HEK293 (cell line): ENCODE data around the gene IL17B.

Experiments
- CTCF ChIA-PET: fragments of 350-600 bp; formaldehyde crosslinking; extraction: SDS; loops from one replicate; lab custom pipeline; 2021; ENCODE audit warnings: antibody characterized with exemption; lab: Yijun Ruan, JAX
- POLR2A ChIA-PET: fragments of 300-600 bp; formaldehyde crosslinking; extraction: SDS; loops from one replicate; lab custom pipeline; 2020; ENCODE audit warnings: antibody characterized with exemption, inconsistent platforms; lab: Yijun Ruan, JAX
- H3K27ac ChIP-seq: fragments of 200-500 bp; sonication (Bioruptor generic); 2 replicates; pipeline ENCODE4 v1.5.1; 2014; ENCODE audit warnings: low read depth, low read length, control low read depth, inconsistent platforms; ENCODE audit errors: extremely low read depth
- H3K36me3 ChIP-seq, 2 experiments: fragments of 200-500 bp in 1 of 2; sonication (Bioruptor generic) in 1 of 2; 1 replicate in 1 of 2; 2 replicates in 1 of 2; pipeline ENCODE4 v1.5.1; 2014 to 2017; ENCODE audit warnings: inconsistent platforms in 2 of 2, low read length in 2 of 2; ENCODE audit not compliant: control insufficient read depth in 2 of 2, insufficient read depth in 1 of 2
- H3K4me1 ChIP-seq: fragments of 200-500 bp; sonication (Bioruptor generic); 2 replicates; pipeline ENCODE4 v1.5.1; 2014; ENCODE audit warnings: mild to moderate bottlenecking, low read length, inconsistent platforms; ENCODE audit not compliant: control insufficient read depth, insufficient read depth
- H3K4me3 ChIP-seq: 2 replicates; pipeline ENCODE4 v1.5.1; 2011; ENCODE audit warnings: low read depth, mild to moderate bottlenecking, control low read depth, low read length, moderate library complexity
- H3K9me3 ChIP-seq: fragments of 200-500 bp; sonication (Bioruptor generic); 2 replicates; pipeline ENCODE4 v1.5.1; 2014; ENCODE audit warnings: low read depth, low read length, inconsistent platforms; ENCODE audit not compliant: control insufficient read depth, insufficient read depth
- CTCF ChIP-seq: fragments of 450-650 bp; formaldehyde crosslinking; IDR thresholded peaks from 2 replicates; pipeline ENCODE4 v1.5.1; 2016; ENCODE audit warnings: missing biosample characterization, missing genetic modification characterization
- GFI1B ChIP-seq: fragments of 450-650 bp; formaldehyde crosslinking; IDR thresholded peaks from 2 replicates; pipeline ENCODE4 v1.5.1; 2016; ENCODE audit warnings: missing biosample characterization, missing genetic modification characterization
- KLF1 ChIP-seq: fragments of 450-650 bp; formaldehyde crosslinking; IDR thresholded peaks from 2 replicates; pipeline ENCODE4 v1.5.1; 2016; ENCODE audit warnings: missing biosample characterization, missing genetic modification characterization
- KLF16 ChIP-seq: fragments of 450-650 bp; formaldehyde crosslinking; IDR thresholded peaks from 2 replicates; pipeline ENCODE4 v1.5.1; 2017; ENCODE audit warnings: missing biosample characterization, missing genetic modification characterization
- KLF8 ChIP-seq: fragments of 450-650 bp; formaldehyde crosslinking; IDR thresholded peaks from 2 replicates; pipeline ENCODE4 v1.5.1; 2016; ENCODE audit warnings: missing biosample characterization, missing genetic modification characterization
- PRDM1 ChIP-seq: fragments of 450-650 bp; formaldehyde crosslinking; IDR thresholded peaks from 2 replicates; pipeline ENCODE4; 2016; ENCODE audit warnings: missing biosample characterization, missing genetic modification characterization
- PRDM6 ChIP-seq: fragments of 450-650 bp; formaldehyde crosslinking; IDR thresholded peaks from 2 replicates; pipeline ENCODE4 v1.5.1; 2017; ENCODE audit warnings: missing biosample characterization, missing genetic modification characterization
- SCRT2 ChIP-seq: fragments of 450-650 bp; formaldehyde crosslinking; IDR thresholded peaks from 2 replicates; pipeline ENCODE4 v1.5.1; 2016; ENCODE audit warnings: missing biosample characterization, missing genetic modification characterization
- ZIC2 ChIP-seq: fragments of 450-650 bp; formaldehyde crosslinking; IDR thresholded peaks from 2 replicates; pipeline ENCODE4 v1.5.1; 2016; ENCODE audit warnings: missing biosample characterization, missing genetic modification characterization
- ZNF157 ChIP-seq: fragments of 450-650 bp; formaldehyde crosslinking; IDR thresholded peaks from 2 replicates; pipeline ENCODE4 v1.5.1; 2016; ENCODE audit warnings: missing biosample characterization, missing genetic modification characterization
- ZNF292 ChIP-seq: fragments of 450-650 bp; formaldehyde crosslinking; IDR thresholded peaks from 2 replicates; pipeline ENCODE4 v1.5.1; 2016; ENCODE audit warnings: low read depth, missing biosample characterization, missing genetic modification characterization, borderline replicate concordance
- ZNF341 ChIP-seq: fragments of 450-650 bp; formaldehyde crosslinking; IDR thresholded peaks from 2 replicates; pipeline ENCODE4; 2016; ENCODE audit warnings: low read depth, missing biosample characterization, missing genetic modification characterization
- ZNF350 ChIP-seq: fragments of 450-650 bp; formaldehyde crosslinking; IDR thresholded peaks from 2 replicates; pipeline ENCODE4 v1.5.0; 2017; ENCODE audit warnings: missing biosample characterization, mild to moderate bottlenecking, missing genetic modification characterization
- ZNF354C ChIP-seq: fragments of 450-650 bp; formaldehyde crosslinking; IDR thresholded peaks from 2 replicates; pipeline ENCODE4 v1.5.1; 2016; ENCODE audit warnings: missing biosample characterization, missing genetic modification characterization, low read depth, borderline replicate concordance
- ZNF394 ChIP-seq: fragments of 450-650 bp; formaldehyde crosslinking; IDR thresholded peaks from 2 replicates; pipeline ENCODE4 v1.5.1; 2016; ENCODE audit warnings: missing biosample characterization, missing genetic modification characterization, mild to moderate bottlenecking, moderate library complexity, borderline replicate concordance
- ZNF530 ChIP-seq: fragments of 450-650 bp; formaldehyde crosslinking; IDR thresholded peaks from 2 replicates; pipeline ENCODE4 v1.5.1; 2016; ENCODE audit warnings: low read depth, missing biosample characterization, missing genetic modification characterization
- ZNF560 ChIP-seq: fragments of 450-650 bp; formaldehyde crosslinking; IDR thresholded peaks from 2 replicates; pipeline ENCODE4 v1.5.1; 2017; ENCODE audit warnings: missing biosample characterization, missing genetic modification characterization, borderline replicate concordance
- ZNF561 ChIP-seq: fragments of 450-650 bp; IDR thresholded peaks from 2 replicates; pipeline ENCODE4 v1.5.1; 2018; ENCODE audit warnings: missing biosample characterization, missing genetic modification characterization, borderline replicate concordance
- ZNF692 ChIP-seq: fragments of 450-650 bp; formaldehyde crosslinking; IDR thresholded peaks from 2 replicates; pipeline ENCODE4 v1.5.1; 2016; ENCODE audit warnings: missing biosample characterization, missing genetic modification characterization
- ZNF704 ChIP-seq: fragments of 450-650 bp; formaldehyde crosslinking; IDR thresholded peaks from 2 replicates; pipeline ENCODE4 v1.5.1; 2016; ENCODE audit warnings: missing biosample characterization, missing genetic modification characterization
- TF ChIP-seq, protein P1 (sequence below): fragments of 450-650 bp; formaldehyde crosslinking; conservative IDR thresholded peaks from 2 replicates; pipeline ENCODE4 v1.5.1; 2016; ENCODE audit warnings: low read depth, missing biosample characterization, missing genetic modification characterization
- TF ChIP-seq, protein P2 (sequence below): fragments of 450-650 bp; formaldehyde crosslinking; IDR thresholded peaks from 2 replicates; pipeline ENCODE4 v1.5.1; 2017; ENCODE audit warnings: missing biosample characterization, missing genetic modification characterization

Gene IL17B

DNA sequence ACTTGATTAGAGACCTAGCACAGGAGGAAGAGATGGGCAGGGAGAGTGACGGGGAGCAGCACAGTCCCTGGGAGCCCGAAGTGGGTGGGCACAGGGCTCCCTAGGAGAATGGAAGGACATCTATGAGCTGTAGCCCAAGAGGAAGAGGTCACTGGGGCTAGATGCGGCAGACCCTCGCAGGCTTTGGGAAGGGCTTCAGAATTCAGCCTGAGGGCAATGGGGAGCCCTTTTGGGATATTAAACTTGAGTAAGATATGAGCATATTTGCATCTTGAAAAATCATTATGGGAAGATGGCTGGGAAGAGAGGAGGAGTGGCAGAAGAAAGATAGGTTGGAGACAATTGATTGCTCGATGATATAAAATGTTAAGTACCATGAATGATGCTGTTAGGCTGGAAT lies 48.9 kb upstream of the IL17B start (continued):
- TF ChIP-seq ZNF704 (no peak), ZNF530 (tag by site-specific recombination) (no peak), ZNF341 (no peak), ZNF354C (tag by site-specific recombination) (no peak)

DNA sequence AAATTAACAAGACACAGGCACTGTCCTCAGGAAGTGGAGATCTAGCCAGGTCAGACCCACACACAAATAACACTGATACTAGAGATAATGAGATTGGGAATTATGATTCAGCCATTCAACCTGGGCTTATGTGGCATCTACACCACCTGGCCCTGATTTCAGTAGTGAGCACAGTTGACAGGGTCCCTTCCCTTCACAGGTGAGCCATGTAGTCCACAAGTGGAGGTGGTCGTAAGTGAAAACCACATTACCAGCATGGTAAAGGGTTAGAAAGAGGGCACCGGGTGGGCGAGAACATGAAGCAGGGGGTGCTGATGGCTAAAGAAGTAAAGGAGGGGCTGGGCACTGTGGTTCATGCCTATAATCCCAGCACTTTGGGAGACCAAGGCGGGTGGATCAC lies 48.3 kb upstream of the IL17B start:
- ChIA-PET CTCF (interaction anchor here (0.7 to 9.6 kb wide), 2 partner anchors 43 to 139 kb away, joined by 3 to 205 read pairs; partner anchors contain the start of gene IL17B), POLR2A (no interaction called here)
- no peak overlapping the region for H3K4me3 ChIP-seq
- H3K4me1 ChIP-seq = no peaks in the 10 kb centered on the region
- H3K9me3 ChIP-seq = no peaks in the 10 kb centered on the region
- no peak for TF ChIP-seq ZNF560 (tag by site-specific recombination)
- no peak for TF ChIP-seq SCRT2
- TF ChIP-seq, protein P1, sequence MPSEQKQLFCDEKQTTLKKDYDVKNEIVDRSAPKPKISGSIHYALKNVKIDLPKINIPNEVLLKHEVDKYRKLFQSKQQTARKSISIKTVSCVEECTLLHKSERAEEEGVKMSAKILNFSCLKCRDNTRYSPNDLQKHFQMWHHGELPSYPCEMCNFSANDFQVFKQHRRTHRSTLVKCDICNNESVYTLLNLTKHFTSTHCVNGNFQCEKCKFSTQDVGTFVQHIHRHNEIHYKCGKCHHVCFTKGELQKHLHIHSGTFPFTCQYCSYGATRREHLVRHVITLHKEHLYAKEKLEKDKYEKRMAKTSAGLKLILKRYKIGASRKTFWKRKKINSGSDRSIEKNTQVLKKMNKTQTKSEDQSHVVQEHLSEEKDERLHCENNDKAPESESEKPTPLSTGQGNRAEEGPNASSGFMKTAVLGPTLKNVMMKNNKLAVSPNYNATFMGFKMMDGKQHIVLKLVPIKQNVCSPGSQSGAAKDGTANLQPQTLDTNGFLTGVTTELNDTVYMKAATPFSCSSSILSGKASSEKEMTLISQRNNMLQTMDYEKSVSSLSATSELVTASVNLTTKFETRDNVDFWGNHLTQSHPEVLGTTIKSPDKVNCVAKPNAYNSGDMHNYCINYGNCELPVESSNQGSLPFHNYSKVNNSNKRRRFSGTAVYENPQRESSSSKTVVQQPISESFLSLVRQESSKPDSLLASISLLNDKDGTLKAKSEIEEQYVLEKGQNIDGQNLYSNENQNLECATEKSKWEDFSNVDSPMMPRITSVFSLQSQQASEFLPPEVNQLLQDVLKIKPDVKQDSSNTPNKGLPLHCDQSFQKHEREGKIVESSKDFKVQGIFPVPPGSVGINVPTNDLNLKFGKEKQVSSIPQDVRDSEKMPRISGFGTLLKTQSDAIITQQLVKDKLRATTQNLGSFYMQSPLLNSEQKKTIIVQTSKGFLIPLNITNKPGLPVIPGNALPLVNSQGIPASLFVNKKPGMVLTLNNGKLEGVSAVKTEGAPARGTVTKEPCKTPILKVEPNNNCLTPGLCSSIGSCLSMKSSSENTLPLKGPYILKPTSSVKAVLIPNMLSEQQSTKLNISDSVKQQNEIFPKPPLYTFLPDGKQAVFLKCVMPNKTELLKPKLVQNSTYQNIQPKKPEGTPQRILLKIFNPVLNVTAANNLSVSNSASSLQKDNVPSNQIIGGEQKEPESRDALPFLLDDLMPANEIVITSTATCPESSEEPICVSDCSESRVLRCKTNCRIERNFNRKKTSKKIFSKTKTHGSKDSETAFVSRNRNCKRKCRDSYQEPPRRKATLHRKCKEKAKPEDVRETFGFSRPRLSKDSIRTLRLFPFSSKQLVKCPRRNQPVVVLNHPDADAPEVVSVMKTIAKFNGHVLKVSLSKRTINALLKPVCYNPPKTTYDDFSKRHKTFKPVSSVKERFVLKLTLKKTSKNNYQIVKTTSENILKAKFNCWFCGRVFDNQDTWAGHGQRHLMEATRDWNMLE (tag by site-specific recombination) = no peak
- TF ChIP-seq, protein P2, sequence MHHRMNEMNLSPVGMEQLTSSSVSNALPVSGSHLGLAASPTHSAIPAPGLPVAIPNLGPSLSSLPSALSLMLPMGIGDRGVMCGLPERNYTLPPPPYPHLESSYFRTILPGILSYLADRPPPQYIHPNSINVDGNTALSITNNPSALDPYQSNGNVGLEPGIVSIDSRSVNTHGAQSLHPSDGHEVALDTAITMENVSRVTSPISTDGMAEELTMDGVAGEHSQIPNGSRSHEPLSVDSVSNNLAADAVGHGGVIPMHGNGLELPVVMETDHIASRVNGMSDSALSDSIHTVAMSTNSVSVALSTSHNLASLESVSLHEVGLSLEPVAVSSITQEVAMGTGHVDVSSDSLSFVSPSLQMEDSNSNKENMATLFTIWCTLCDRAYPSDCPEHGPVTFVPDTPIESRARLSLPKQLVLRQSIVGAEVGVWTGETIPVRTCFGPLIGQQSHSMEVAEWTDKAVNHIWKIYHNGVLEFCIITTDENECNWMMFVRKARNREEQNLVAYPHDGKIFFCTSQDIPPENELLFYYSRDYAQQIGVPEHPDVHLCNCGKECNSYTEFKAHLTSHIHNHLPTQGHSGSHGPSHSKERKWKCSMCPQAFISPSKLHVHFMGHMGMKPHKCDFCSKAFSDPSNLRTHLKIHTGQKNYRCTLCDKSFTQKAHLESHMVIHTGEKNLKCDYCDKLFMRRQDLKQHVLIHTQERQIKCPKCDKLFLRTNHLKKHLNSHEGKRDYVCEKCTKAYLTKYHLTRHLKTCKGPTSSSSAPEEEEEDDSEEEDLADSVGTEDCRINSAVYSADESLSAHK (tag by site-specific recombination) = no peak
- TF ChIP-seq KLF16 = no peak
- no peak for TF ChIP-seq ZNF561 (tag by site-specific recombination)
- TF ChIP-seq ZNF292 (tag by site-specific recombination) = no peak
- TF ChIP-seq CTCF (tag by site-specific recombination) = no peak
- no peak for TF ChIP-seq PRDM1
- TF ChIP-seq PRDM6 (tag by site-specific recombination) = no peak
- no peak for TF ChIP-seq ZIC2 (tag by site-specific recombination)
- no peak for TF ChIP-seq ZNF692 (tag by site-specific recombination)
- no peak for TF ChIP-seq ZNF157 (tag by site-specific recombination)
- TF ChIP-seq ZNF394 = no peak
- TF ChIP-seq KLF8 (tag by site-specific recombination) = no peak
- TF ChIP-seq ZNF350 (tag by site-specific recombination) = no peak
- no peak for TF ChIP-seq KLF1
- TF ChIP-seq GFI1B (tag by site-specific recombination) = no peak
- no peak overlapping the region for H3K27ac ChIP-seq
- H3K36me3 ChIP-seq = no peaks in the 10 kb centered on the region
